HFF-Myc (cell line): ENCODE data around the gene ZNF613.
"Not testable (repeated sequence)": the region's sequence is repeated elsewhere in the genome, so short reads cannot be mapped to it uniquely, and the experiment has no call there.

Source experiments
- DNase-seq: peaks from one replicate; pipeline ENCODE4 v3.0.0-alpha.2; 2011; ENCODE audit warnings: low read depth; ENCODE audit errors: extremely low read depth
- H3K4me3 ChIP-seq: replicated peaks from 2 replicates; pipeline ENCODE4 v1.5.1; 2011; ENCODE audit warnings: low read depth, mild to moderate bottlenecking, control low read depth, low read length
- CTCF ChIP-seq: IDR thresholded peaks from 2 replicates; pipeline ENCODE4 v1.5.1; 2012; ENCODE audit warnings: mild to moderate bottlenecking, low read depth, low read length, control low read depth; ENCODE audit errors: missing control alignments

The ZNF613 gene

GRCh38 chr19:51944798-51945552 lies 17.7 kb downstream of the ZNF613 start:
- DNase-seq, result no peak
- H3K4me3 ChIP-seq, result no peak overlapping the region
- TF ChIP-seq CTCF, result no peak

GRCh38 chr19:51946602-51947001 lies 19.3 kb downstream of the ZNF613 start:
- no peak overlapping the region for H3K4me3 ChIP-seq
- no peak for TF ChIP-seq CTCF
- DNase-seq, result no peak

GRCh38 chr19:51948975-51949374 lies 21.7 kb downstream of the ZNF613 start:
- no peak for DNase-seq
- TF ChIP-seq CTCF, result no peak
- no peak overlapping the region for H3K4me3 ChIP-seq

GRCh38 chr19:51957846-51958245 lies 30.6 kb downstream of the ZNF613 start:
- H3K4me3 ChIP-seq, DNase-seq: not testable (repeated sequence)

GRCh38 chr19:51959791-51960190 lies 32.5 kb downstream of the ZNF613 start:
- TF ChIP-seq CTCF, result no peak
- no peak for DNase-seq
- no peak overlapping the region for H3K4me3 ChIP-seq

- DNase-seq, H3K4me3 ChIP-seq: not testable (repeated sequence)
These were observed 33.5 kb downstream of the ZNF613 start for GRCh38 chr19:51960621-51961233.

GRCh38 chr19:51965583-51965982 lies 38.3 kb downstream of the ZNF613 start:
- H3K4me3 ChIP-seq, result no peak overlapping the region
- no peak for TF ChIP-seq CTCF
- DNase-seq, result no peak

- no peak overlapping the region for H3K4me3 ChIP-seq
- DNase-seq, result no peak
These were observed 43.4 kb downstream of the ZNF613 start for GRCh38 chr19:51970718-51971117.

More at GRCh38 chr19:51970718-51971117, 43.4 kb downstream of the ZNF613 start:
- no peak for TF ChIP-seq CTCF
